Mesendoderm (in vitro differentiated cells): ENCODE results near the gene TRPC4.

Source experiments
- DNase-seq: peaks from one replicate; pipeline ENCODE4 v3.0.0; 2013
- H2AK5ac ChIP-seq: 2 replicates; pipeline ENCODE4 v1.6.1; 2013; ENCODE audit warnings: low read length, inconsistent platforms
- H2BK120ac ChIP-seq: 2 replicates; pipeline ENCODE4 v1.6.1; 2013; ENCODE audit warnings: low read depth, mild to moderate bottlenecking, low read length, moderate library complexity, mixed read lengths
- H2BK15ac ChIP-seq: replicated peaks from 2 replicates; pipeline ENCODE4 v1.6.1; 2013; ENCODE audit warnings: low read depth, mild to moderate bottlenecking, moderate library complexity
- H2BK5ac ChIP-seq: 2 replicates; pipeline ENCODE4 v1.6.1; 2013; ENCODE audit warnings: low read length, inconsistent platforms
- H3K18ac ChIP-seq: 2 replicates; pipeline ENCODE4 v1.6.1; 2013; ENCODE audit warnings: mild to moderate bottlenecking, low read length, mixed read lengths
- H3K23ac ChIP-seq: one replicate; pipeline ENCODE4 v1.6.1; 2013; ENCODE audit warnings: low read length
- H3K27ac ChIP-seq: 2 replicates; pipeline ENCODE4 v1.5.1; 2013; ENCODE audit warnings: low read depth, mild to moderate bottlenecking, inconsistent platforms, low read length, moderate library complexity
- H3K27me3 ChIP-seq: 2 replicates; pipeline ENCODE4 v1.6.1; 2013; ENCODE audit warnings: low read length, control low read depth, mild to moderate bottlenecking, inconsistent platforms; ENCODE audit not compliant: insufficient read depth, poor library complexity
- H3K36me3 ChIP-seq: 2 replicates; pipeline ENCODE4 v1.6.1; 2013; ENCODE audit warnings: low read length, inconsistent platforms; ENCODE audit not compliant: control insufficient read depth, insufficient read depth
- H3K4ac ChIP-seq: one replicate; pipeline ENCODE4 v1.6.1; 2013; ENCODE audit warnings: low read depth, mild to moderate bottlenecking, low read length, moderate library complexity
- H3K4me1 ChIP-seq: 2 replicates; pipeline ENCODE4 v1.6.1; 2013; ENCODE audit warnings: low read depth, low read length, inconsistent platforms; ENCODE audit not compliant: control insufficient read depth
- H3K4me2 ChIP-seq: 2 replicates; pipeline ENCODE4 v1.6.1; 2013; ENCODE audit warnings: low read length
- H3K4me3 ChIP-seq: 2 replicates; pipeline ENCODE4 v1.5.1; 2013; ENCODE audit warnings: mild to moderate bottlenecking, low read length
- H3K56ac ChIP-seq: one replicate; pipeline ENCODE4 v1.6.1; 2013; ENCODE audit warnings: low read length
- H3K79me1 ChIP-seq: 2 replicates; pipeline ENCODE4 v1.6.1; 2013; ENCODE audit warnings: low read length, inconsistent platforms
- H3K79me2 ChIP-seq: 2 replicates; pipeline ENCODE4 v1.6.1; 2013; ENCODE audit warnings: mild to moderate bottlenecking, low read length; ENCODE audit not compliant: control insufficient read depth, insufficient read depth
- H3K9ac ChIP-seq: 2 replicates; pipeline ENCODE4 v1.6.1; 2013; ENCODE audit warnings: low read length, inconsistent platforms
- H4K5ac ChIP-seq: one replicate; pipeline ENCODE4 v1.6.1; 2013; ENCODE audit warnings: low read length
- H4K8ac ChIP-seq: one replicate; pipeline ENCODE4 v1.6.1; 2013; ENCODE audit warnings: low read depth, mild to moderate bottlenecking, control low read depth, low read length, moderate library complexity
- WGBS: extraction: QIAGEN DNeasy Blood & Tissue Kit; methylation state at CpG from one replicate; pipeline ENCODE4 v1.1.7; 2013; ENCODE audit warnings: low lambda C conversion rate, missing lambda C conversion rate; ENCODE audit not compliant: insufficient coverage; ENCODE audit errors: extremely low coverage; 5-methylcytosine and 5-hydroxymethylcytosine counted together

TRPC4 gene

DNA sequence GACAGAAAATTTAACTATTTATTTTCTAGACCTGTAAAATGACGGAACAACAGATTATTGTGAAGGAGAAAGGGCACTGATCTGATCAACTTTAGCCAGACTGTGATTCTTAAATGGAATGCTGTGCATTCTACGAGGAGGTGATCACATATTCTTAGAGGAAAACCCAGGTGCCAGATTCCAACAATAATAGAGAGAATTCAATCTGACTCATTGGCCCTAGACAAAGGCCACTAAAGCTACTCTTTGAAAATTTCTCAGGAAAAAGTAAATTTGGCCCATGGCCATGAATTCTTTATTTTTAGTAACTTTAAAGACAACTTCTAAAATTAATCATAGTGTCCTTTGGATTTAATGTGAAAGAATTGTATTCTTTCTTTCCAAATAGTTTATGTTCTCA, 212.4 kb downstream of the TRPC4 start:
- Histone ChIP-seq H3K79me2 (no peaks in the 10 kb centered on the region), H3K9ac (no peak overlapping the region), H2AK5ac (no peak overlapping the region), H2BK5ac (no peak overlapping the region), H3K27me3 (no peaks in the 10 kb centered on the region), H3K18ac (no peak overlapping the region), H4K5ac (no peak overlapping the region), H3K4me1 (no peaks in the 10 kb centered on the region), H4K8ac (no peak overlapping the region), H3K23ac (no peak overlapping the region), H2BK15ac (no peak overlapping the region), H3K56ac (no peak overlapping the region), H3K4me2 (no peak overlapping the region), H3K4ac (no peak overlapping the region), H3K79me1 (no peaks in the 10 kb centered on the region), H3K36me3 (no peaks in the 10 kb centered on the region), H2BK120ac (no peak overlapping the region), H3K4me3 (no peak overlapping the region), H3K27ac (no peak overlapping the region)
- no CpG with 5 or more reads among the region's 2 CpGs for WGBS
- DNase-seq = no peak

DNA sequence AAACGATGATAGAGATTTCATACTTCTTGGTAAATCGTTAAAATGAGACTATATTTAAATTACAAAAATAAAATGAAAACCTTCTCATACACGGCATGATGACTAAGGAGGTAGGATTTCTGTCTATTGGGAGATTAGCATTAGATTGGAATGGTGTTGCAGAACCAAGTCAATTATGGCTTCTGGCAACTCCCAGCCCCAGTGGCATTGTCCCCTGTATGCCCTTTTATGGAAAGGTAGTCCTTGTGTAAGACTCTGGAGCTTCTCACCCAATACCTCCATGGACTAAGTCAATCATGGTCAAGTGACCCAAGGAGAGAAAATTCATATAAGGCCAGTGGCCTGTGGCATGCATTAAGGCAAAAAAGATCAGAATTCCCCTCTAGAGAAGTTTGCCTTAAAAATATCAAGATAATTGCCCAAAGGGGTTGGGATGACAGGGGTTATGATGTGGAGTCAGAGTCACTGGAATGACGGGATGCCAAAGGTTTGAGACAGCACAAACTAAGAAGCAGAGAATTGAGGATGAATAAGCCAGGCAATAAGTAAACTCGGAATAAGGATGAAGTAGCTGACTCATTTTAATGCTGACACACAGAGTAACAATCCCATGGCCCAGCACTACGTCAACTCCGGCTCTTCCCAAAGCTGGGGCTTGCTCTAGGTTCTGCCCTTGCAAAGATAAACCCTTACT, 213.2 kb downstream of the TRPC4 start:
- Histone ChIP-seq H2AK5ac (no peak overlapping the region), H4K8ac (no peak overlapping the region), H3K27ac (no peak overlapping the region), H3K79me1 (no peaks in the 10 kb centered on the region), H3K56ac (no peak overlapping the region), H3K79me2 (no peaks in the 10 kb centered on the region), H3K9ac (no peak overlapping the region), H2BK5ac (no peak overlapping the region), H2BK15ac (no peak overlapping the region), H4K5ac (no peak overlapping the region), H3K18ac (peak overlapping the region; percentile 22), H2BK120ac (no peak overlapping the region), H3K27me3 (no peaks in the 10 kb centered on the region), H3K4me3 (no peak overlapping the region), H3K4me1 (no peaks in the 10 kb centered on the region), H3K4me2 (no peak overlapping the region), H3K23ac (no peak overlapping the region), H3K36me3 (no peaks in the 10 kb centered on the region), H3K4ac (no peak overlapping the region)
- peak; percentile 68 for DNase-seq
- WGBS = 100% methylated on average over 1 of the region's 7 CpGs

DNA sequence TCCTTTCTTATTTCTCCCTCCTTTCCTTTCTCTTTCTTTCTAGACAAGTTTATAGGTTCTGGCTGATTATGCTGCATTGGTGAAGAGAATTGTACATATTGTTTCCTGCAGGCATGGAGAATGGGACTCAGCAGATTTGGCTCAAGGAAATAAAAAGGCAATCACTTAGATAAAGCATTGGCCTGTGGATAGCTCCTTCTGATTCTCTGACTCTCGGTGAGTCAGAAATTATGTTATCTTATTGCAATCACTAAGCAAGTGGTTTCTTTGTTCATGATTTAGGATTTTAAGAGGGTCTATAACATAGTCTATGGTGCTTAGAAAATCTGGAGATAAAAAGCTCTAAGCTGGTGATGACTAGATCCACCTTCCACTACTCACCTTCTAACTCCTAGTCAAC, 217.0 kb downstream of the TRPC4 start:
- H3K4me2 ChIP-seq = no peak overlapping the region
- no peak overlapping the region for H2BK5ac ChIP-seq
- DNase-seq = no peak
- no peaks in the 10 kb centered on the region for H3K79me2 ChIP-seq
- H3K4ac ChIP-seq = no peak overlapping the region
- no peak overlapping the region for H4K8ac ChIP-seq
- no peaks in the 10 kb centered on the region for H3K36me3 ChIP-seq
- no CpG with 5 or more reads among the region's 1 CpG for WGBS
- no peak overlapping the region for H4K5ac ChIP-seq
- H2BK120ac ChIP-seq = no peak overlapping the region
- H3K56ac ChIP-seq = no peak overlapping the region
- H2BK15ac ChIP-seq = no peak overlapping the region
- no peaks in the 10 kb centered on the region for H3K79me1 ChIP-seq
- no peak overlapping the region for H3K23ac ChIP-seq
- H3K4me3 ChIP-seq = no peak overlapping the region
- no peaks in the 10 kb centered on the region for H3K27me3 ChIP-seq
- no peak overlapping the region for H3K27ac ChIP-seq
- H3K9ac ChIP-seq = no peak overlapping the region
- no peak overlapping the region for H2AK5ac ChIP-seq
- no peak overlapping the region for H3K18ac ChIP-seq
- no peaks in the 10 kb centered on the region for H3K4me1 ChIP-seq

DNA sequence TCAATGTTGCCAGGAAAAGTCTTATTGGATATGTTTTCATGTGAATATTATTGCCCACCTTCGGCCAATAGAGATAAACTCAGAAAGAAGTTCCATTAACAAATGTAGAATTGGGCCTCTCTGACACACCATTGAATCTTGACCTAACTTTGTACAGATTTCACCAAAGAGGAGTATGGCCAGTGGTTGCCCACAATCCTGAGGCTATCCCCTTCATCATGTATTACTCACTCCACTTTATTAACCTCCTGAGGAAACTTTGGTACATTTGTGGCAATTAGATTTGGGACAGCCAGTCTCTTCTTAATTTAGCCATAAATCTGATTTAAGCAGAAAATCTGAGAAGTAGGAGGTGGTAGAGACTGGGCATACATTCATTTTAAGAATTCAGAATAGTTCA, 217.7 kb downstream of the TRPC4 start:
- Histone ChIP-seq H2BK15ac (no peak overlapping the region), H3K4ac (no peak overlapping the region), H3K27ac (no peak overlapping the region), H2AK5ac (no peak overlapping the region), H3K79me1 (no peaks in the 10 kb centered on the region), H3K18ac (no peak overlapping the region), H3K56ac (no peak overlapping the region), H3K4me1 (no peaks in the 10 kb centered on the region), H3K23ac (no peak overlapping the region), H2BK120ac (no peak overlapping the region), H3K79me2 (no peaks in the 10 kb centered on the region), H4K8ac (no peak overlapping the region), H3K9ac (no peak overlapping the region), H2BK5ac (no peak overlapping the region), H4K5ac (no peak overlapping the region), H3K4me2 (no peak overlapping the region), H3K36me3 (no peaks in the 10 kb centered on the region), H3K4me3 (no peak overlapping the region), H3K27me3 (no peaks in the 10 kb centered on the region)
- DNase-seq = no peak
- no CpG with 5 or more reads among the region's 1 CpG for WGBS

DNA sequence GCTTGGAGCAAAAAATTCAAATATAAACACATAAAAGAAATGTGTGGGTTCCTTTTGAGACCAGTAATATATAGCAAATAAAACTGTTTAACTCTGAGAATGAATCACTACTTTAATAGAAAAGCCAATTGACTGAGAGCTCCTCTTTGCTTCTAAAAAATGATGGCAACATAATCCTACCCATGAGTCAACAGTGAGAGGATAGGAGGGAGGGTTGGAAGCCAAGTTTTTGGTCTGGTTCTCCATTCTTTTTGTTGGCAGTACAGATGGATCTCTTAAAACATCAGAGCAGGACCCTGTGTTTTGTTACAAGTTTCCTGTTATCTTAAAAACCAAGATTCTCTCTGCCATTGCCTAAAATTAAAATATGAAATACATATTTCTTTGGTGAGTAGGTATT, 221.0 kb downstream of the TRPC4 start:
- Histone ChIP-seq H3K36me3 (no peaks in the 10 kb centered on the region), H3K23ac (no peak overlapping the region), H3K4me3 (no peak overlapping the region), H3K79me1 (no peaks in the 10 kb centered on the region), H2AK5ac (no peak overlapping the region), H3K27ac (no peak overlapping the region), H3K4me2 (no peak overlapping the region), H3K27me3 (no peaks in the 10 kb centered on the region), H2BK5ac (no peak overlapping the region), H2BK120ac (no peak overlapping the region), H3K18ac (peak overlapping the region; percentile 60), H4K5ac (no peak overlapping the region), H2BK15ac (no peak overlapping the region), H3K79me2 (no peaks in the 10 kb centered on the region), H3K4me1 (peaks cover 4% of the 10 kb centered on the region), H3K4ac (no peak overlapping the region), H3K9ac (no peak overlapping the region), H3K56ac (no peak overlapping the region), H4K8ac (no peak overlapping the region)
- DNase-seq = no peak

DNA sequence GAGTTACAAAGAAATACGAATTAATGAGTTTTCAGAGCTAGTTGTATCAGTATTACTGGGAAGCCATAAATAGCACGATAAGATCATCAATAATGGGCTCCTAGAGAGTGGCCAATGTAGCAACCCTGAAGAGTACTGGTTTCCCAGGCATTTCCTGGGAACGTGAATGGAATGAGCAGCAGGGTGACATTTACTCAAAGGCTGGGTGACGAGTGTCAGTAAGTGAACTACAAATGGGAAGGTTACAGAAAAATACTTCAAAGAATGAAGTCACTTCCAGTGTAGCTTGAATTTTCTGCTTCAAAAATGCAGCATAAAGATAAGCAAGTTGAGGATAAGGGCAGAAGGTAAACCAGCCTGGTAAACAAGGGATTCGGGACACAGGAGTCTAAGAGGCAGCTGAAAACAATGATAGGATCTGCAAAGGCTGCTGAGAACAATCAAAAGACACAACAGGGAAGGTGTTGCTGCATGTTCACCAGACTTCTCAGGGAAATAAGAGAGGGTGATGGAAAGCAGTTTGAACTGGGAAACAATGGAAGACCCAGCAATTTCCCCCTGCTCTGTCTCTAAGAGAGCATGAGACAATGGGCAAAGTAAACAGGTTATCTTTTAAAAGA, 222.4 kb downstream of the TRPC4 start:
- H2BK120ac ChIP-seq = peak overlapping the region; percentile 88
- H3K23ac ChIP-seq = no peak overlapping the region
- H4K8ac ChIP-seq = no peak overlapping the region
- no peak overlapping the region for H4K5ac ChIP-seq
- no CpG with 5 or more reads among the region's 5 CpGs for WGBS
- H3K4me1 ChIP-seq = peaks cover 4% of the 10 kb centered on the region
- H3K36me3 ChIP-seq = no peaks in the 10 kb centered on the region
- DNase-seq = peak; percentile 97
- no peak overlapping the region for H3K4me3 ChIP-seq
- H2AK5ac ChIP-seq = no peak overlapping the region
- peak overlapping the region; percentile 86 for H2BK5ac ChIP-seq
- peak overlapping the region; percentile 79 for H3K56ac ChIP-seq
- H3K9ac ChIP-seq = no peak overlapping the region
- H2BK15ac ChIP-seq = no peak overlapping the region
- H3K4ac ChIP-seq = no peak overlapping the region
- H3K18ac ChIP-seq = peak overlapping the region; percentile 84
- H3K27ac ChIP-seq = peak overlapping the region; percentile 94
- no peaks in the 10 kb centered on the region for H3K79me2 ChIP-seq
- no peaks in the 10 kb centered on the region for H3K79me1 ChIP-seq
- no peak overlapping the region for H3K4me2 ChIP-seq
- no peaks in the 10 kb centered on the region for H3K27me3 ChIP-seq
